H1 (cell line): ENCODE results near the gene CGNL1. TPM values are rescaled to one million over a fixed set of nuclear protein-coding genes. Genes with fewer than 3 reads are reported as not detected.

Experiments used
- CTCF ChIA-PET: fragments of 300-600 bp; sonication (Branson Sonifier 250); formaldehyde crosslinking; loops from one replicate; lab custom pipeline; 2021; ENCODE audit not compliant: partially characterized antibody; lab: Charles Lee
- POLR2A ChIA-PET: fragments of 300-600 bp; sonication (Branson Sonifier 250); formaldehyde crosslinking; loops from one replicate; lab custom pipeline; 2021; ENCODE audit warnings: inconsistent platforms; ENCODE audit not compliant: partially characterized antibody; lab: Charles Lee
- DNase-seq, 2 experiments: peaks; one replicate each; pipeline versions ENCODE4 v3.0.0 to v3.0.0-alpha.2; 2010 to 2022; ENCODE audit warnings: low spot score in 2 of 2, low read depth in 1 of 2, mixed read lengths in 1 of 2
- FAIRE-seq: peaks from 2 replicates; lab custom pipeline; 2011; peaks lifted over from hg19 to GRCh38; lab: Jason Lieb, UNC
- H2AFZ ChIP-seq: 2 replicates; pipeline ENCODE4 v1.8.1; 2012; ENCODE audit warnings: low read length, inconsistent platforms
- H2AK5ac ChIP-seq: 2 replicates; pipeline ENCODE4 v1.6.1; 2013; ENCODE audit warnings: low read depth, low read length
- H2BK120ac ChIP-seq: replicated peaks from 2 replicates; pipeline ENCODE3; 2013; ENCODE audit warnings: low read depth, low read length, inconsistent platforms
- H2BK12ac ChIP-seq: 2 replicates; pipeline ENCODE4 v1.6.1; 2013; ENCODE audit warnings: low read depth, low read length
- H2BK15ac ChIP-seq: 2 replicates; pipeline ENCODE4 v1.6.1; 2013; ENCODE audit warnings: low read length
- H2BK20ac ChIP-seq: 2 replicates; pipeline ENCODE4 v1.6.1; 2013; ENCODE audit warnings: low read length
- H2BK5ac ChIP-seq: 2 replicates; pipeline ENCODE4 v1.6.1; 2013; ENCODE audit warnings: low read depth, low read length
- H3K14ac ChIP-seq: 2 replicates; pipeline ENCODE4 v1.6.1; 2013; ENCODE audit warnings: inconsistent platforms; ENCODE audit not compliant: insufficient read length
- H3K18ac ChIP-seq: 2 replicates; pipeline ENCODE4 v1.6.1; 2013; ENCODE audit warnings: low read length; ENCODE audit errors: extremely low read depth
- H3K23ac ChIP-seq: 2 replicates; pipeline ENCODE4 v1.6.1; 2013; ENCODE audit warnings: inconsistent platforms; ENCODE audit not compliant: insufficient read length
- H3K23me2 ChIP-seq: 2 replicates; pipeline ENCODE4 v1.6.1; 2013; ENCODE audit warnings: low read depth, low read length
- H3K27ac ChIP-seq: 2 replicates; pipeline ENCODE4 v1.6.1; 2011; ENCODE audit warnings: low read depth, low read length, inconsistent platforms
- H3K27me3 ChIP-seq, 4 experiments: replicated peaks in 1 of 4; 1 replicate in 1 of 4; 2 replicates in 3 of 4; pipeline versions ENCODE4 v1.6.1 to v1.8.1; 2011 to 2013; ENCODE audit warnings: low read length in 3 of 4, mild to moderate bottlenecking in 3 of 4, inconsistent platforms in 2 of 4, mixed read lengths in 2 of 4, moderate library complexity in 1 of 4; ENCODE audit not compliant: control insufficient read depth in 3 of 4, insufficient read depth in 3 of 4; ENCODE audit errors: extremely low read depth in 1 of 4
- H3K36me3 ChIP-seq, 4 experiments: 2 replicates each; pipeline versions ENCODE4 v1.6.1 to v1.8.1; 2011 to 2013; ENCODE audit warnings: mild to moderate bottlenecking in 4 of 4, low read length in 3 of 4, moderate library complexity in 2 of 4, control low read depth in 1 of 4, inconsistent platforms in 1 of 4; ENCODE audit not compliant: insufficient read depth in 4 of 4, control insufficient read depth in 2 of 4
- H3K4ac ChIP-seq: replicated peaks from 2 replicates; pipeline ENCODE3; 2013; ENCODE audit warnings: low read length, low read depth, mixed read lengths, inconsistent platforms; ENCODE audit not compliant: insufficient read length
- H3K4me1 ChIP-seq, 4 experiments: replicated peaks in 1 of 4; 1 replicate in 1 of 4; 2 replicates in 3 of 4; pipeline versions ENCODE4 v1.6.1 to v1.8.1; 2011 to 2013; ENCODE audit warnings: low read length in 3 of 4, inconsistent platforms in 2 of 4, mixed read lengths in 1 of 4; ENCODE audit not compliant: insufficient read depth in 4 of 4, control insufficient read depth in 3 of 4
- H3K4me2 ChIP-seq, 2 experiments: 2 replicates each; pipeline versions ENCODE4 v1.6.1 to v1.8.1; 2011 to 2013; ENCODE audit warnings: low read depth in 2 of 2, low read length in 2 of 2, control low read depth in 1 of 2, inconsistent platforms in 1 of 2, mild to moderate bottlenecking in 1 of 2; ENCODE audit not compliant: insufficient read depth in 1 of 2
- H3K4me3 ChIP-seq, 4 experiments: fragments of 200-600, 300-600 bp in 1 of 4; sonication (generic), shearing (Covaris generic), sonication (Bioruptor Twin) in 1 of 4; 2 replicates each; pipeline versions ENCODE4 v1.5.1 to v1.8.1; 2011 to 2016; ENCODE audit warnings: low read length in 4 of 4, low read depth in 3 of 4, control low read depth in 2 of 4, inconsistent platforms in 2 of 4, mild to moderate bottlenecking in 2 of 4, mixed read lengths in 1 of 4, moderate library complexity in 1 of 4; ENCODE audit not compliant: insufficient read depth in 2 of 4; ENCODE audit errors: extremely low read depth in 1 of 4
- H3K56ac ChIP-seq: replicated peaks from 2 replicates; pipeline ENCODE3; 2013; ENCODE audit warnings: low read depth, mild to moderate bottlenecking, mixed read lengths, low read length, inconsistent platforms; ENCODE audit not compliant: insufficient read length
- H3K79me1 ChIP-seq: 2 replicates; pipeline ENCODE4 v1.6.1; 2013; ENCODE audit warnings: low read depth, low read length, control low read depth
- H3K79me2 ChIP-seq, 2 experiments: 2 replicates each; pipeline versions ENCODE4 v1.6.1 to v1.8.1; 2012 to 2013; ENCODE audit warnings: low read length in 2 of 2, mild to moderate bottlenecking in 2 of 2, inconsistent platforms in 1 of 2; ENCODE audit not compliant: insufficient read depth in 2 of 2, control insufficient read depth in 1 of 2
- H3K9ac ChIP-seq, 4 experiments: replicated peaks in 1 of 4; 1 replicate in 1 of 4; 2 replicates in 3 of 4; pipeline versions ENCODE4 v1.6.1 to v1.8.1; 2011 to 2013; ENCODE audit warnings: low read depth in 3 of 4, low read length in 3 of 4, control low read depth in 2 of 4, mild to moderate bottlenecking in 2 of 4, moderate library complexity in 2 of 4, inconsistent platforms in 1 of 4; ENCODE audit errors: extremely low read depth in 1 of 4
- H3K9me3 ChIP-seq, 2 experiments: 2 replicates each; pipeline versions ENCODE4 v1.6.1 to v1.8.1; 2012 to 2013; ENCODE audit warnings: mild to moderate bottlenecking in 2 of 2, moderate library complexity in 2 of 2, control low read depth in 1 of 2, inconsistent platforms in 1 of 2, low read depth in 1 of 2, low read length in 1 of 2, mixed read lengths in 1 of 2; ENCODE audit not compliant: insufficient read depth in 2 of 2
- H4K20me1 ChIP-seq, 2 experiments: replicated peaks in 1 of 2; 2 replicates each; pipeline versions ENCODE3 to v1.8.1; 2011 to 2013; ENCODE audit warnings: inconsistent platforms in 2 of 2, low read length in 2 of 2, mild to moderate bottlenecking in 1 of 2; ENCODE audit not compliant: insufficient read depth in 2 of 2, control insufficient read depth in 1 of 2
- H4K5ac ChIP-seq: 2 replicates; pipeline ENCODE4 v1.6.1; 2013; ENCODE audit warnings: low read length, low read depth, mixed read lengths, inconsistent platforms; ENCODE audit not compliant: insufficient read length
- H4K8ac ChIP-seq: 2 replicates; pipeline ENCODE4 v1.8.0; 2013; ENCODE audit warnings: mild to moderate bottlenecking, moderate library complexity, low read length, inconsistent platforms; ENCODE audit not compliant: insufficient read depth; ENCODE audit errors: extremely low read depth
- H4K91ac ChIP-seq: replicated peaks from 2 replicates; pipeline ENCODE3; 2013; ENCODE audit warnings: low read length, mixed read lengths, inconsistent platforms; ENCODE audit not compliant: insufficient read length
- CTCF ChIP-seq, 3 experiments: IDR thresholded peaks; 1 replicate in 2 of 3; 2 replicates in 1 of 3; pipeline versions ENCODE4 v1.5.1 to v1.6.1; 2011; ENCODE audit warnings: low read length in 3 of 3, mild to moderate bottlenecking in 3 of 3, inconsistent platforms in 2 of 3, low read depth in 1 of 3, moderate library complexity in 1 of 3; ENCODE audit not compliant: insufficient read depth in 1 of 3; ENCODE audit errors: control extremely low read depth in 1 of 3
- FOSL1 ChIP-seq: IDR thresholded peaks from 2 replicates; pipeline ENCODE4 v1.6.1; 2011; ENCODE audit warnings: mild to moderate bottlenecking, low read depth, low read length, moderate library complexity; ENCODE audit not compliant: insufficient read depth
- NANOG ChIP-seq: IDR thresholded peaks from 2 replicates; pipeline ENCODE4 v1.6.1; 2011; ENCODE audit warnings: low read length, low read depth, mild to moderate bottlenecking, inconsistent platforms; ENCODE audit not compliant: insufficient read depth, poor library complexity, severe bottlenecking
- NRF1 ChIP-seq: IDR thresholded peaks from 2 replicates; pipeline ENCODE4 v1.6.1; 2011; ENCODE audit warnings: mild to moderate bottlenecking, low read depth, low read length, improper control_type of control experiment
- RAD21 ChIP-seq, 2 experiments: IDR thresholded peaks in 1 of 2; conservative IDR thresholded peaks in 1 of 2; 2 replicates each; pipeline ENCODE4 v1.6.1; 2011; ENCODE audit warnings: low read depth in 2 of 2, low read length in 2 of 2, improper control_type of control experiment in 1 of 2, inconsistent platforms in 1 of 2, mild to moderate bottlenecking in 1 of 2, moderate library complexity in 1 of 2
- RNF2 ChIP-seq: fragments of 200-900, 300-1000 bp; sonication (generic); IDR thresholded peaks from 2 replicates; pipeline ENCODE4 v1.7.1; 2016; ENCODE audit warnings: borderline replicate concordance, low read depth, mild to moderate bottlenecking, antibody characterized with exemption, low read length; ENCODE audit not compliant: poor library complexity, severe bottlenecking; ENCODE audit errors: missing control alignments
- SUZ12 ChIP-seq: fragments of 200-600 bp; sonication (generic); IDR thresholded peaks from 2 replicates; pipeline ENCODE4 v1.6.1; 2012; ENCODE audit warnings: mild to moderate bottlenecking, inconsistent platforms, low read length, moderate library complexity, mixed read lengths
- TEAD4 ChIP-seq: IDR thresholded peaks from 2 replicates; pipeline ENCODE4 v1.6.1; 2012; ENCODE audit warnings: low read depth, low read length, inconsistent platforms, mixed read lengths
- YY1 ChIP-seq: IDR thresholded peaks from 2 replicates; pipeline ENCODE4 v1.6.1; 2011; ENCODE audit warnings: low read depth, mild to moderate bottlenecking, low read length
- WGBS, 2 experiments: shearing (Covaris generic) in 1 of 2; methylation state at CpG; one replicate each; pipeline versions ENCODE4 v1.1.6 to v1.1.7; 2013 to 2015; ENCODE audit warnings: low lambda C conversion rate in 2 of 2, mixed read lengths in 2 of 2, inconsistent platforms in 1 of 2, low coverage in 1 of 2, missing lambda C conversion rate in 1 of 2; ENCODE audit not compliant: insufficient replicate concordance in 2 of 2, insufficient coverage in 1 of 2, insufficient read length in 1 of 2; ENCODE audit errors: extremely low coverage in 1 of 2, missing lambda C conversion rate in 1 of 2; 5-methylcytosine and 5-hydroxymethylcytosine counted together
- polyA plus RNA-seq, 7 experiments: library from polyadenylated mRNA; depleted of rRNA in 3 of 7; stranded (reverse) in 5 of 7; unstranded in 2 of 7; fragments of >200 nt in 5 of 7; fragments of 200-250 nt in 2 of 7; gene quantifications; 1 replicate in 5 of 7; 2 replicates in 1 of 7; 4 replicates in 1 of 7; pipeline versions ENCODE4 v1.2.1 to v1.2.3, GENCODE V29; 2011 to 2013; ENCODE audit warnings: missing spikeins in 2 of 7, mixed read lengths in 2 of 7
- total RNA-seq: library from RNA; stranded (reverse); fragmentation: NEBNext Ultra II Directional; extraction: Animal tissue kit (Norgen Biotek cat#: 25700); gene quantifications from 2 replicates; pipeline ENCODE4 v1.2.1, GENCODE V29; 2021

Gene CGNL1
- total and polyA plus RNA-seq, 2 of the 8 experiments (the other 6 are each of a cell fraction or from before 2014, with no cell fraction given), result 21.8 to 75.6 TPM

DNA sequence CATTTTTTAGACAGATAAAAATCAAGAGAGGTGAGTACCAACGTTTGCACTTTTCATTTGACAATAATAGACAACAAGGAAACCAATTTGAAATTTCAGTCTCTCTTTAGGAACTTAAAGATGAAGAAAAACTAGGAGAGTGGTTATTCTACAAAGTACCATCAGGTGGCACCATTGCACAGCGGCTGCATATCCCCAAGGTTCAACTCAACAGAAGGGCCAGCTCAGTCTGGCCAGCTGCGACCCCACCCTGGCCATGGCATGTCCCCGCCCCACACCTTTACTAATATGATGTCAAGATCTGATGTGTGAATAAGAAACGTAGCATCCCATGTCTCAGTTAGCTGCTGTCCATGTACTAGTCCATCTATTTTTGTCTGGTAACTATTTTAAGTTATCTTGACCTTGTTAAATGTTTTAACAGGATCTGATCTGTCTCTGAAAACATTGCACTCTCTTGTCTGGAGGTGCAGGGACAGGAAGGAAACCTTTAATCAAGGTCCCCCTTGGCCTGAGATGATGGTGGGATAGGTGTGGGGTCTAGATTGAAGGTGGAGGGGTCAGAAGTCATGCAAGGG is 35.5 kb upstream of the CGNL1 start:
- peak; percentile 94 for FAIRE-seq
- Histone ChIP-seq H3K23ac (no peak overlapping the region), H3K14ac (no peak overlapping the region), H3K4me3 (no peak overlapping the region), H2AFZ (no peak overlapping the region), H3K9me3 (no peaks in the 10 kb centered on the region), H2BK20ac (peak overlapping the region; percentile 88; the same call in 1 of the 2 replicates), H2BK120ac (peak overlapping the region; percentile 45), H3K18ac (no peak overlapping the region), H2BK5ac (no peak overlapping the region), H2AK5ac (no peak overlapping the region), H3K23me2 (no peaks in the 10 kb centered on the region), H3K79me1 (no peaks in the 10 kb centered on the region), H3K36me3 (no peaks in the 10 kb centered on the region), H3K79me2 (no peaks in the 10 kb centered on the region), H4K8ac (no peak overlapping the region), H4K5ac (no peak overlapping the region), H3K4me2 (no peak overlapping the region), H3K27me3 (no peaks in the 10 kb centered on the region), H3K4me1 (peaks cover 0 to 2% (median 0%) of the 10 kb centered on the region in 4 experiments; a peak in 2 of 7 replicates), H3K9ac (no peak overlapping the region), H3K27ac (no peak overlapping the region), H4K91ac (no peak overlapping the region), H2BK12ac (no peak overlapping the region), H3K4ac (peak overlapping the region; percentile 21), H2BK15ac (no peak overlapping the region), H4K20me1 (no peaks in the 10 kb centered on the region), H3K56ac (no peak overlapping the region)
- DNase-seq, result no peak
- CTCF ChIA-PET, result interaction anchor here (0.7 to 14.4 kb wide), 71 partner anchors 11 to 850 kb away, joined by 3 to 302 read pairs (median 5); partner anchors contain the start of gene CGNL1
- POLR2A ChIA-PET, result interaction anchor here (1.2 kb wide), 2 partner anchors 47 to 196 kb away, joined by 3 read pairs; no protein-coding TSS in a partner anchor
- 13% methylated on average over 5 of the region's 5 CpGs; no CpG with 5 or more reads in 1 of the 2 experiments for WGBS, 2 experiments
- TF ChIP-seq YY1 (no peak), NRF1 (no peak), RAD21 (IDR thresholded peaks at IDR 0.05 in 1 of 2, conservative IDR thresholded peaks at IDR 0.05 in 1 of 2; ENCODE audit: low read depth in 2 of 2, low read length in 2 of 2) (peak; percentile 100), FOSL1 (no peak), RNF2 (no peak), NANOG (no peak), CTCF (IDR thresholded peaks at IDR 0.05; ENCODE audit: control extremely low read depth in 1 of 3, insufficient read depth in 1 of 3, low read depth in 1 of 3, low read length in 3 of 3) (peak; percentile 35 to 90 (median 79)), TEAD4 (no peak), SUZ12 (no peak)
